ENCODE data around the gene GALK1. TPM values are rescaled to one million over a fixed set of nuclear protein-coding genes. Genes with fewer than 3 reads are reported as not detected.

Gene GALK1
- total and polyA plus RNA-seq, 2 of the 13 experiments (the other 11 are each of a cell fraction or from before 2014, with no cell fraction given) = 59.9 to 93.6 TPM

GRCh38 chr17:75738218-75738802 is 26.7 kb downstream of the GALK1 start (continued):
- no peak for TF ChIP-seq ZNF18 (CRISPR knock-in tag; IDR thresholded peaks at IDR 0.05; ENCODE audit: insufficient replicate concordance)
- no peak for TF ChIP-seq SATB2 (CRISPR knock-in tag; IDR thresholded peaks at IDR 0.05)
- TF ChIP-seq SKIL (CRISPR knock-in tag; IDR thresholded peaks at IDR 0.05; ENCODE audit: borderline replicate concordance) = no peak
- no peak for TF ChIP-seq IKZF1 (IDR thresholded peaks at IDR 0.05)
- no peak for TF ChIP-seq TBP (CRISPR knock-in tag; IDR thresholded peaks at IDR 0.05)
- TF ChIP-seq AGO2 (optimal IDR thresholded peaks at IDR 0.05; ENCODE audit: low read depth, low read length) = no peak
- TF ChIP-seq MBNL3 (CRISPR knock-in tag; conservative IDR thresholded peaks at IDR 0.05) = no peak
- TF ChIP-seq SMAD3 (CRISPR knock-in tag; IDR thresholded peaks at IDR 0.05) = peak; percentile 73; the same call in 1 of the 2 replicates
- TF ChIP-seq, protein P1, sequence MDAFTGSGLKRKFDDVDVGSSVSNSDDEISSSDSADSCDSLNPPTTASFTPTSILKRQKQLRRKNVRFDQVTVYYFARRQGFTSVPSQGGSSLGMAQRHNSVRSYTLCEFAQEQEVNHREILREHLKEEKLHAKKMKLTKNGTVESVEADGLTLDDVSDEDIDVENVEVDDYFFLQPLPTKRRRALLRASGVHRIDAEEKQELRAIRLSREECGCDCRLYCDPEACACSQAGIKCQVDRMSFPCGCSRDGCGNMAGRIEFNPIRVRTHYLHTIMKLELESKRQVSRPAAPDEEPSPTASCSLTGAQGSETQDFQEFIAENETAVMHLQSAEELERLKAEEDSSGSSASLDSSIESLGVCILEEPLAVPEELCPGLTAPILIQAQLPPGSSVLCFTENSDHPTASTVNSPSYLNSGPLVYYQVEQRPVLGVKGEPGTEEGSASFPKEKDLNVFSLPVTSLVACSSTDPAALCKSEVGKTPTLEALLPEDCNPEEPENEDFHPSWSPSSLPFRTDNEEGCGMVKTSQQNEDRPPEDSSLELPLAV (CRISPR knock-in tag; conservative IDR thresholded peaks at IDR 0.05; ENCODE audit: low read depth) = no peak
- no peak for TF ChIP-seq ARNT2 (CRISPR knock-in tag; IDR thresholded peaks at IDR 0.05; ENCODE audit: low read depth)
- TF ChIP-seq, protein P2, sequence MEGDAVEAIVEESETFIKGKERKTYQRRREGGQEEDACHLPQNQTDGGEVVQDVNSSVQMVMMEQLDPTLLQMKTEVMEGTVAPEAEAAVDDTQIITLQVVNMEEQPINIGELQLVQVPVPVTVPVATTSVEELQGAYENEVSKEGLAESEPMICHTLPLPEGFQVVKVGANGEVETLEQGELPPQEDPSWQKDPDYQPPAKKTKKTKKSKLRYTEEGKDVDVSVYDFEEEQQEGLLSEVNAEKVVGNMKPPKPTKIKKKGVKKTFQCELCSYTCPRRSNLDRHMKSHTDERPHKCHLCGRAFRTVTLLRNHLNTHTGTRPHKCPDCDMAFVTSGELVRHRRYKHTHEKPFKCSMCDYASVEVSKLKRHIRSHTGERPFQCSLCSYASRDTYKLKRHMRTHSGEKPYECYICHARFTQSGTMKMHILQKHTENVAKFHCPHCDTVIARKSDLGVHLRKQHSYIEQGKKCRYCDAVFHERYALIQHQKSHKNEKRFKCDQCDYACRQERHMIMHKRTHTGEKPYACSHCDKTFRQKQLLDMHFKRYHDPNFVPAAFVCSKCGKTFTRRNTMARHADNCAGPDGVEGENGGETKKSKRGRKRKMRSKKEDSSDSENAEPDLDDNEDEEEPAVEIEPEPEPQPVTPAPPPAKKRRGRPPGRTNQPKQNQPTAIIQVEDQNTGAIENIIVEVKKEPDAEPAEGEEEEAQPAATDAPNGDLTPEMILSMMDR (CRISPR knock-in tag; IDR thresholded peaks at IDR 0.05) = 0 out of 2 replicates have a peak, but pooled peaks have one; percentile 8
- TF ChIP-seq TFE3 (CRISPR knock-in tag; IDR thresholded peaks at IDR 0.05) = peak; percentile 80
- TF ChIP-seq YEATS2 (CRISPR knock-in tag; IDR thresholded peaks at IDR 0.05; ENCODE audit: borderline replicate concordance) = no peak; the same call in 1 of the 2 replicates
- no peak for TF ChIP-seq ZBTB2 (CRISPR knock-in tag; IDR thresholded peaks at IDR 0.05; ENCODE audit: low read depth)
- TF ChIP-seq ZFP62 (CRISPR knock-in tag; IDR thresholded peaks at IDR 0.05) = no peak
- no peak for TF ChIP-seq HDAC1 (CRISPR knock-in tag; IDR thresholded peaks at IDR 0.05)
- 0 out of 2 replicates have a peak, but pooled peaks have one; percentile 31 for TF ChIP-seq ZKSCAN8 (CRISPR knock-in tag; IDR thresholded peaks at IDR 0.05; ENCODE audit: borderline replicate concordance)

Measured in HepG2 (cell line).